GM19463 (cell line): ENCODE results near the gene ITIH5.

Experiments used
- ATAC-seq: cut with Tn5 transposase; IDR thresholded peaks from one replicate; pipeline ENCODE4 v1.9.1; 2021; ENCODE audit warnings: mild to moderate bottlenecking, moderate library complexity; ENCODE audit not compliant: unreplicated experiment

The ITIH5 gene

GRCh38 chr10:7635408-7636125 lies 31.2 kb downstream of the ITIH5 start:
- no peak for ATAC-seq

- no peak for ATAC-seq
Observed at GRCh38 chr10:7634142-7634894, 32.4 kb downstream of the ITIH5 start.

- no peak for ATAC-seq
Observed at GRCh38 chr10:7626283-7626682, 40.5 kb downstream of the ITIH5 start.

GRCh38 chr10:7625836-7626235 lies 40.9 kb downstream of the ITIH5 start:
- ATAC-seq, result no peak

- ATAC-seq, result no peak
Observed at GRCh38 chr10:7625009-7625408, 41.8 kb downstream of the ITIH5 start.

GRCh38 chr10:7622969-7623368 lies 43.8 kb downstream of the ITIH5 start:
- no peak for ATAC-seq

- ATAC-seq, result no peak
Observed at GRCh38 chr10:7618461-7618860, 48.3 kb downstream of the ITIH5 start.

DNA sequence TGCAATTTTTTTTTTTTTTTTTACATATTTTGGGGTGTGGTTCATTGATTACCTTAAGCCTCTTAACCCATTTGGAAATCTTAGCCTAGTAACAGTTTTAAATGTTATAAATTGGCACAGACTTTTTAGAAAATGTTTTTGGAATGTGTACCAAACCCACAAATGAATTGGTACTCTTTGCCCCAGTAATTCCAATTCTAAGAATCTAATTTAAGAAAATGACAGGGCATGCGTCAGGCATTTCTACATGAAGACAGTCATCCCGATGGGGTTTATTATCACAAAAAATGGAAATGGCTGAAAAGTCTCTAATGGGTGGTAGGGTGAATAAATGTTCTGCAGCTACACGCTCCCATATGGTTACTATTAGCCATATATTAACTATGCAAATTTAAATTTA lies 54.9 kb downstream of the ITIH5 start:
- no peak for ATAC-seq

- no peak for ATAC-seq
Observed at GRCh38 chr10:7610651-7611389, 55.9 kb downstream of the ITIH5 start.

DNA sequence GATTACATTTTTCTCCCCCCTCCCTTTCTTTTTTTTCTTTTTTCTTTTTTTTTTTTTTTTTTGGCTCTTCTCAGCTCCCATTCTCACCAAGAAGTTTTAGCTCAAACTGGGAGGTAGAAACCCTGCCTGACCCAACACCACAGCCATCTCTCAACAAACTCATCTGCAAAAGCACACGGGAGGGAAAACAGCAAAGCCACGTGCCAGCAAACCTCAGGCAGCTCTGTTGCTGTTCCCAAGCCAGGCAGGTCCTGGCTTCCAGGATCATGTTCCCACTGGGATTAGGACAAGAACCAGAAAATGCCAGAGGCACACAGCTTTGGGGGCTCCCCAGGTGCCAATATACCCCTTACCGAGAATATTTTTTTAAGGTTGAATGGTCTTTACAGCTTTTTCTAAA lies 56.7 kb downstream of the ITIH5 start:
- ATAC-seq, result no peak

DNA sequence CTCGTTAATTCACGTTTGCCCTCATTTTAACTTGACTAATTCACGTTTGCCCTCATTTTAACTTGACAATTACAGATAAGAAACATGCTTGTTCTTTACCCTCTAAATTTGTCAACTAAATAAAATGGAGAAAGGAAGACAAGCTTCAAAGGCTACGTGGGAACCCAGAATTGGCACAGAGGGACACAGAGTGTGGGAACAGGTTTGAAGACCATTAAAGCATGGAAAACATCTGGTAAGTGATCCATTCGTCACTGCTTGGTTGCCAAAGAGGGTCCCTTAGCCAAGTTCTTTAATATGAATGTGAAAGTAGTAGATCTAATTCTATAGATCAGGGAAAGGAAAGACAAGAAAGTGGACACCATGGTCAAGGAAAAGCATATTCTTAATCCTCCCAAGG lies 57.2 kb downstream of the ITIH5 start:
- no peak for ATAC-seq

DNA sequence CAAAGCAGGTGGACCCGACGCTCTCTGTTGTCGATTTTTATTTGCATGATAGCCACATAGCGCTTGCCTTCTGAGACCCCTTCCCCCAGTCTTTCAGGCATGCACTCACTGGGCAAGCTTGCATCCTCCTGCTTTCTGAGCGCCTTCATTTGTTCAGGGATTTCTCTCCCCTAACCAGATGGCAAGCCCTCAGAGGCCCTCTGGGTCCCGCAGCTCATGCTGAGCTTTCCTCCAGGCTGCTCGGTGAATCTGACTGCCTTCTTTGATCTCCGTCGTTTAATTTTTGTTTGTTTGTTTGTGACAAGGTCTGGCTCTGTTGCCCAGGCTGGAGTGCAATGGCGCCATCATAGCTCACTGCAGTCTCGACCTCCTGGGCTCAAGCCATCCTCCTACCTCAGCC lies 58.8 kb downstream of the ITIH5 start:
- ATAC-seq, result no peak

- ATAC-seq, result no peak
Observed at GRCh38 chr10:7606951-7607404, 59.8 kb downstream of the ITIH5 start.

- no peak for ATAC-seq
Observed at GRCh38 chr10:7605565-7606295, 61.0 kb downstream of the ITIH5 start.

- ATAC-seq, result no peak
Observed at GRCh38 chr10:7601023-7601656, 65.6 kb downstream of the ITIH5 start.

DNA sequence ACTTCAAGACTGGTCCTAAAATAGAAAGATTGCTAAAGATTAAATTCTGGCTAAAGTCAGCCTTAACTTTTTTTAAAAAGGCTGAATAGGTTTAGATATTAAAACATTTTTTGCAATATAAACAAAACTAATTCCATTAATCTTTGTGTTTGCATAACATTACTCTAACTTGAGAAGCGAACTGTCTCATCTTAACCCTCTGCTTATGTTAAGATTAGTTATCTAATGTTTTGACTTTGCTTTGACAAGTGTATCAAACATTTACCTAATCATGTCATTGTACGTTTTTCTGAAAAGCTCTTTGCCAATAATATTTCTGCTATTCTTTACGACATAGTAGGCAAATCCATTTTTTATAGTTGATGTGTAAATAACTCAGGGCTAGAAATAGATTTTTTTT lies 68.0 kb downstream of the ITIH5 start:
- no peak for ATAC-seq

DNA sequence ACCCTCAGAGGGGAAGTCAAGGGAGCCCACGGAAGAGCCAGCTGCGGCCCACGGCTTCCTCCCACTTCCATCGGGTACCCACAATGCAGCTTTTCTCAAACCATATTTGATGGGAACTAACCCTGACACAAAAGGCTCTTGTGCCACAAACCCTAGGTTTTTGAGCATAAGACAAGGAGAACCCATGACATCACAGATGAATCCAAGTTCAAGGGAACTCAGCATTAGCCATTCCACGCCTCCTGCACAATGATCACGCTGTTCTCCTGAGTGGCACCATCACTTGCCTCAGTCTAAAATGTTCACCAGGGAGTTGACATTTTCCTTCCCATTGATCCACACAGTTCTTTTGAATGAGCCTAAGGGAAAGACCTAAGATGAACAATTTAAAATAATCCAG lies 70.4 kb downstream of the ITIH5 start:
- ATAC-seq, result no peak

DNA sequence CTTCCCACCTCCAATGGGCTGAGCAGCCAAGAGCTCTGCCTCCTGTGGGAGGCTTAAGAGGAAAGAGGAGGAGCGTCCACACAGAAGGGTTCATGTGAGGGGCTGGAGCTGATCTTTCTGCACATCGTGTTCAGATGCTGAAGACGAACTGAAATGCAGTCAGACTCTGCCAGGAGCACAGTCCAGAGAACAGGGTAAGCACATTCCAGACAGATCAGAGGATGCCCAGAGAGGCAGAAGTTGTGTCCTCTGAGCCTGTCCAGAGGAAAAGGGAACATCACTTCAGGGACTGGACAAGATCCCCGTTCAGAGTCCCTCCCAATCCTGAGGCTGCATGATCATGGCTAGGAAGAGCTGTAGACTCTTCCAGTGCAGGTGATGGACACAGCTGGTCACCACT lies 72.9 kb downstream of the ITIH5 start:
- ATAC-seq, result no peak

DNA sequence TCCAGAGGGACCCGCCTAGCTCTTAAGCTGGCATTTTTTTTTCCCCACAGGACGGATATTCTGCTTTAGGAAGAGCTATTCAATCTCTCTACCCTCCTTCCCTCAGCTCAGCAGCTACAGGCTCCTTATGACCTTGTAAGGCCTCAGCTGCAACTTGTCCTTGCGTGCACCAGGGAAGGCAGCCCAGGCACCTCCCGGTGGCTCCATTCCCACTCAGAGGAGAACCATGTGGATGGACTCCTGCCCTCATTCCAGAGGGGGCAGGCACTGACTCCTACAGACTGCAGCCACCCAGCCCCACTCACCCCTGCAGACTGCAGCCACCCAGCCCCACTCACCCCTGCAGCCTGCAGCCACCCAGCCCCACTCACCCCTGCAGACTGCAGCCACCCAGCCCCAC lies 73.7 kb downstream of the ITIH5 start:
- no peak for ATAC-seq

GRCh38 chr10:7592627-7593026 lies 74.1 kb downstream of the ITIH5 start:
- ATAC-seq, result no peak

DNA sequence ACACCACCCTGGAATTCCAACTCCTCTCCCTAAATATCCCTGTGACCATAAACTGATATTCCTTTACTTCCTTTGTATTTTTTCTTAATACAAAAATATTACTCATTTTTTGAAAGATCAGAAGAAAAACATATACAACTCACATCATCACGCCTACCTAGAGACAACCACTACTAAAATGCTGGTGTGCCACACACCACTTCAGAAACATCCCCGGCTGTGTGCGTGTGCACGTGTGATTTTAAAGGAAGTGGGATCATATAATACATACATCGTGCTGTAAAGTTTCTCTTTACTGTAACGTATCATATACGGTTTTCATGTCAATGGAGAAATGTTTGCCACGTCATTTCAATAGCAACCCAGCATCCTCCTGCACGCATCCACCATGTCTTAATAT lies 76.5 kb downstream of the ITIH5 start:
- ATAC-seq, result no peak
